Gastrocnemius medialis (tissue), 4 donors: ENCODE measurements around the gene ST7. TPM values are rescaled to one million over a fixed set of nuclear protein-coding genes. Genes with fewer than 3 reads are reported as not detected.

Experiments
- ATAC-seq, 2 donors: fragments of 150-250 bp; one replicate each; pipeline ENCODE4 v1.9.1; 2016
- DNase-seq, 2 donors: peaks; one replicate each; pipeline ENCODE4 v3.0.0-alpha.2; 2019
- H3K27ac ChIP-seq, 4 donors: fragments of 200-600 bp; sonication (generic); 1 replicate in 1 of 4; 2 replicates in 3 of 4; pipeline ENCODE4 v1.5.1; 2016 to 2018; ENCODE audit warnings: mild to moderate bottlenecking in 2 of 4, moderate library complexity in 1 of 4
- H3K27me3 ChIP-seq, 3 donors: fragments of 200-600 bp; sonication (generic) in 2 of 3; 1 replicate in 1 of 3; 2 replicates in 2 of 3; pipeline versions ENCODE4 v1.5.1 to v1.6.0; 2016 to 2019; ENCODE audit warnings: mild to moderate bottlenecking in 1 of 3, moderate library complexity in 1 of 3
- H3K36me3 ChIP-seq, 2 donors: fragments of 200-600 bp; sonication (generic) in 1 of 2; one replicate each; pipeline ENCODE4 v1.5.1; 2017 to 2018
- H3K4me1 ChIP-seq, 2 donors: fragments of 200-600 bp; sonication (generic) in 1 of 2; one replicate each; pipeline ENCODE4 v1.5.1; 2016 to 2017; ENCODE audit warnings: mild to moderate bottlenecking in 2 of 2
- H3K4me3 ChIP-seq, 4 donors: fragments of 200-600 bp; sonication (generic) in 3 of 4; 1 replicate in 1 of 4; 2 replicates in 3 of 4; pipeline ENCODE4 v1.5.1; 2016 to 2019; ENCODE audit warnings: mild to moderate bottlenecking in 2 of 4
- H3K9me3 ChIP-seq, 3 donors: fragments of 200-600 bp; sonication (generic) in 2 of 3; 1 replicate in 1 of 3; 2 replicates in 2 of 3; pipeline ENCODE4 v1.5.1; 2016 to 2019
- CTCF ChIP-seq, 5 experiments: fragments of 450-650 bp in 3 of 5; fragments of 200-600 bp in 2 of 5; sonication (generic) in 2 of 5; IDR thresholded peaks in 4 of 5; conservative IDR thresholded peaks in 1 of 5; 1 replicate in 4 of 5; 2 replicates in 1 of 5; pipeline ENCODE4 v1.5.1; 2016 to 2019; ENCODE audit warnings: antibody characterized with exemption in 5 of 5, mild to moderate bottlenecking in 3 of 5, moderate library complexity in 3 of 5
- POLR2A ChIP-seq, 2 donors: fragments of 450-650 bp; IDR thresholded peaks; one replicate each; pipeline ENCODE4 v1.6.1; 2017; ENCODE audit warnings: antibody characterized with exemption in 2 of 2, mild to moderate bottlenecking in 2 of 2, moderate library complexity in 2 of 2
- in situ Hi-C, 4 donors: fragments of 200-750 bp; cut with MboI; loops; one replicate each; pipeline versions ENCODE4 v1.15.0 to v1.8.0; 2017; ENCODE audit warnings: low sequenced_read_pairs in 4 of 4
- intact Hi-C: fragments of 100-400 bp; cut with DNase I; formaldehyde crosslinking; loops from one replicate; pipeline ENCODE4 v1.15.1; 2023; ENCODE audit warnings: low total_unique reads
- total RNA-seq, 4 donors: library from RNA; depleted of rRNA; stranded (reverse); fragments of >200 nt; gene quantifications; one replicate each; pipeline versions ENCODE4 v1.1.0 to v1.2.3, GENCODE V29; 2016

The ST7 gene
- total RNA-seq, 4 donors from 2014 or later: 5.5 to 14.5 (median 11.9) TPM

GRCh38 chr7:117006907-117007684 lies 53.8 kb downstream of the ST7 start:
- in situ Hi-C loops: no loop called here

GRCh38 chr7:117008118-117008885 lies 55.0 kb downstream of the ST7 start:
- no peaks in the 10 kb centered on the region for H3K4me1 ChIP-seq
- intact Hi-C loops: no loop called here

More at GRCh38 chr7:117006907-117007684, 53.8 kb downstream of the ST7 start:
- Histone ChIP-seq H3K27me3 (no peaks in the 10 kb centered on the region), H3K4me1 (no peaks in the 10 kb centered on the region), H3K27ac (no peak overlapping the region), H3K9me3 (no peaks in the 10 kb centered on the region), H3K36me3 (no peaks in the 10 kb centered on the region), H3K4me3 (no peak overlapping the region)
- intact Hi-C loops: no loop called here
- no peak for DNase-seq
- ATAC-seq: no peak
- TF ChIP-seq POLR2A (IDR thresholded peaks at IDR 0.05): no peak
- no peak for TF ChIP-seq CTCF (IDR thresholded peaks at IDR 0.05 in 4 of 5, conservative IDR thresholded peaks at IDR 0.05 in 1 of 5)

GRCh38 chr7:117008886-117009531 lies 55.7 kb downstream of the ST7 start:
- ATAC-seq (no peak), DNase-seq (no peak)
- Histone ChIP-seq H3K27ac (no peak overlapping the region), H3K4me1 (peaks cover 2% of the 10 kb centered on the region in 2 donors), H3K27me3 (no peaks in the 10 kb centered on the region), H3K4me3 (no peak overlapping the region), H3K36me3 (no peaks in the 10 kb centered on the region), H3K9me3 (no peaks in the 10 kb centered on the region)
- intact Hi-C loops (no loop called here), in situ Hi-C loops (no loop called here)
- TF ChIP-seq CTCF (IDR thresholded peaks at IDR 0.05 in 4 of 5, conservative IDR thresholded peaks at IDR 0.05 in 1 of 5) (no peak), POLR2A (IDR thresholded peaks at IDR 0.05) (no peak)

More at GRCh38 chr7:117008118-117008885, 55.0 kb downstream of the ST7 start:
- TF ChIP-seq CTCF (IDR thresholded peaks at IDR 0.05 in 4 of 5, conservative IDR thresholded peaks at IDR 0.05 in 1 of 5) (no peak), POLR2A (IDR thresholded peaks at IDR 0.05) (no peak)
- Histone ChIP-seq H3K36me3 (no peaks in the 10 kb centered on the region), H3K9me3 (no peaks in the 10 kb centered on the region), H3K27ac (no peak overlapping the region), H3K27me3 (no peaks in the 10 kb centered on the region), H3K4me3 (no peak overlapping the region)
- ATAC-seq: no peak
- no peak for DNase-seq
- in situ Hi-C loops: no loop called here

- no peak for TF ChIP-seq CTCF (IDR thresholded peaks at IDR 0.05 in 4 of 5, conservative IDR thresholded peaks at IDR 0.05 in 1 of 5)
- no peak for TF ChIP-seq POLR2A (IDR thresholded peaks at IDR 0.05)
- intact Hi-C loops (no loop called here), in situ Hi-C loops (no loop called here)
- ATAC-seq (no peak), DNase-seq (no peak)
- no peaks in the 10 kb centered on the region for H3K9me3 ChIP-seq
- H3K4me1 ChIP-seq: peaks cover 10% of the 10 kb centered on the region in 2 donors
- no peaks in the 10 kb centered on the region for H3K27me3 ChIP-seq
- no peak overlapping the region for H3K4me3 ChIP-seq
- H3K36me3 ChIP-seq: no peaks in the 10 kb centered on the region
- no peak overlapping the region for H3K27ac ChIP-seq
Observed at GRCh38 chr7:117009705-117010361, 56.5 kb downstream of the ST7 start.
